Measurements from ENCODE around the gene PLD3. TPM values are rescaled to one million over a fixed set of nuclear protein-coding genes. Genes with fewer than 3 reads are reported as not detected.

Gene PLD3
- total and polyA plus RNA-seq, 2 experiments from 2014 or later, result 181 to 490 TPM

DNA sequence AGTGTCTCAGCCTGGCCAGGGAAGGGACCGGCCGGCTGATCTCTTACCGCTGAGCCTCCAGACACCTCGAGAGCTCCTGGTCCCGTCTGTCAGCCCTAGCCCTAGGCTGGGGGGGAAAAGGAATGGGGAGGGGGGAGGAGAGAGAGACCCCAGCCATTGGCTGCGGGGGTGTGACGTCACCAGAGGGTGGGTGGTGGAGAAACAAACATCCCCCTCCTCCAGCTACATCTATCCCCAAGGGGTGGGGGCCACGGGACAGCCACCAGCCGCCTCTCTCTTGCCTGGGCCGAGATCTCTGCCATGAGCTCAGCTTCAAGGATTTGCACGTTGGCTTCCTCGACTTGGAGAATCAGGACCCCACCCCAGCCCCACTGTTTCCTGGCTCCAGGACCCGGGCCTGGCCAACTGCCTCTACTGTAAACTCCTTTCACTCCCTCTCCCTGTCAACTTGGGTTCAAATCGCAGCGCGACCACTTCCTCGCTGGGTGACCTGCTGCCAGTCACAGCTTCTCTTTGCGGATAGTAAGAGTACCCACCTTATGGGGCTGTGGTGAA is 64.9 kb downstream of the PLD3 start, which contains the start of gene PRX:
PRX (minus strand) TSS at position 88 of the 555 bp plus-strand sequence. CDS start 5,446 bp downstream, outside the sequence.
- no peak within 1 kb of the TSS; the same call in 1 of the 2 replicates for H3K27ac ChIP-seq (ENCODE audit: low read depth)
- H3K4me1 ChIP-seq (ENCODE audit: insufficient read depth), result peaks cover 25% of the 10 kb centered on the region
- Mint-ChIP-seq H3K4me3 (peak within 1 kb of the TSS; percentile 52), H3K27ac (peak within 1 kb of the TSS; percentile 84; the same call in 1 of the 2 replicates), H3K9me3 (no peaks in the 10 kb centered on the region), H3K4me1 (peaks cover 39% of the 10 kb centered on the region), H3K36me3 (ENCODE audit: low read depth) (no peaks in the 10 kb centered on the region), H3K27me3 (ENCODE audit: insufficient read depth, low read depth, poor library complexity) (peaks cover 6% of the 10 kb centered on the region)
- 0 out of 2 replicates have a peak, but pooled peaks cover 3% of the 10 kb centered on the region for H3F3A ChIP-seq (replicated peaks; ENCODE audit: low read depth)
- no peaks in the 10 kb centered on the region for H3K36me3 ChIP-seq (ENCODE audit: insufficient read depth)
- peak within 1 kb of the TSS; percentile 42 for H3K4me3 ChIP-seq
- no peaks in the 10 kb centered on the region for H4K20me1 ChIP-seq (replicated peaks; ENCODE audit: insufficient read depth)
- peak within 1 kb of the TSS; percentile 74 for H3K4me2 ChIP-seq
- H3K9me2 ChIP-seq (ENCODE audit: insufficient read depth), result no peaks in the 10 kb centered on the region
- no peaks in the 10 kb centered on the region for H3K79me2 ChIP-seq (replicated peaks; ENCODE audit: insufficient read depth)
- DNase-seq (ENCODE audit: low spot score), result peak; percentile 89
- no peaks in the 10 kb centered on the region for H3K27me3 ChIP-seq (ENCODE audit: insufficient read depth)
- peak; percentile 74 for ATAC-seq
- peak within 1 kb of the TSS; percentile 86 for H2AFZ ChIP-seq
- no peak for TF ChIP-seq EZH2phosphoT487 (IDR thresholded peaks at IDR 0.05; ENCODE audit: unreplicated experiment)
- TF ChIP-seq CREB1 (CRISPR knock-in tag; IDR thresholded peaks at IDR 0.05; ENCODE audit: low read depth), result peak; percentile 97
- peak; percentile 47; the same call in 1 of the 2 replicates for TF ChIP-seq POLR2AphosphoS5 (IDR thresholded peaks at IDR 0.05; ENCODE audit: low read depth)

GRCh38 chr19:40414542-40415535 is 66.3 kb downstream of the PLD3 start:
- H4K20me1 ChIP-seq (replicated peaks; ENCODE audit: insufficient read depth), result no peaks in the 10 kb centered on the region
- TF ChIP-seq POLR2AphosphoS5 (IDR thresholded peaks at IDR 0.05; ENCODE audit: low read depth) (no peak), NANOG (IDR thresholded peaks at IDR 0.05; ENCODE audit: borderline replicate concordance) (no peak), STAT1 (IDR thresholded peaks at IDR 0.05; ENCODE audit: unreplicated experiment) (no peak), EZH2 (IDR thresholded peaks at IDR 0.05; ENCODE audit: low read depth, unreplicated experiment) (no peak), CREB1 (CRISPR knock-in tag; IDR thresholded peaks at IDR 0.05; ENCODE audit: low read depth) (no peak), EZH2phosphoT487 (IDR thresholded peaks at IDR 0.05; ENCODE audit: unreplicated experiment) (no peak)
- TF ChIP-seq, protein P1, sequence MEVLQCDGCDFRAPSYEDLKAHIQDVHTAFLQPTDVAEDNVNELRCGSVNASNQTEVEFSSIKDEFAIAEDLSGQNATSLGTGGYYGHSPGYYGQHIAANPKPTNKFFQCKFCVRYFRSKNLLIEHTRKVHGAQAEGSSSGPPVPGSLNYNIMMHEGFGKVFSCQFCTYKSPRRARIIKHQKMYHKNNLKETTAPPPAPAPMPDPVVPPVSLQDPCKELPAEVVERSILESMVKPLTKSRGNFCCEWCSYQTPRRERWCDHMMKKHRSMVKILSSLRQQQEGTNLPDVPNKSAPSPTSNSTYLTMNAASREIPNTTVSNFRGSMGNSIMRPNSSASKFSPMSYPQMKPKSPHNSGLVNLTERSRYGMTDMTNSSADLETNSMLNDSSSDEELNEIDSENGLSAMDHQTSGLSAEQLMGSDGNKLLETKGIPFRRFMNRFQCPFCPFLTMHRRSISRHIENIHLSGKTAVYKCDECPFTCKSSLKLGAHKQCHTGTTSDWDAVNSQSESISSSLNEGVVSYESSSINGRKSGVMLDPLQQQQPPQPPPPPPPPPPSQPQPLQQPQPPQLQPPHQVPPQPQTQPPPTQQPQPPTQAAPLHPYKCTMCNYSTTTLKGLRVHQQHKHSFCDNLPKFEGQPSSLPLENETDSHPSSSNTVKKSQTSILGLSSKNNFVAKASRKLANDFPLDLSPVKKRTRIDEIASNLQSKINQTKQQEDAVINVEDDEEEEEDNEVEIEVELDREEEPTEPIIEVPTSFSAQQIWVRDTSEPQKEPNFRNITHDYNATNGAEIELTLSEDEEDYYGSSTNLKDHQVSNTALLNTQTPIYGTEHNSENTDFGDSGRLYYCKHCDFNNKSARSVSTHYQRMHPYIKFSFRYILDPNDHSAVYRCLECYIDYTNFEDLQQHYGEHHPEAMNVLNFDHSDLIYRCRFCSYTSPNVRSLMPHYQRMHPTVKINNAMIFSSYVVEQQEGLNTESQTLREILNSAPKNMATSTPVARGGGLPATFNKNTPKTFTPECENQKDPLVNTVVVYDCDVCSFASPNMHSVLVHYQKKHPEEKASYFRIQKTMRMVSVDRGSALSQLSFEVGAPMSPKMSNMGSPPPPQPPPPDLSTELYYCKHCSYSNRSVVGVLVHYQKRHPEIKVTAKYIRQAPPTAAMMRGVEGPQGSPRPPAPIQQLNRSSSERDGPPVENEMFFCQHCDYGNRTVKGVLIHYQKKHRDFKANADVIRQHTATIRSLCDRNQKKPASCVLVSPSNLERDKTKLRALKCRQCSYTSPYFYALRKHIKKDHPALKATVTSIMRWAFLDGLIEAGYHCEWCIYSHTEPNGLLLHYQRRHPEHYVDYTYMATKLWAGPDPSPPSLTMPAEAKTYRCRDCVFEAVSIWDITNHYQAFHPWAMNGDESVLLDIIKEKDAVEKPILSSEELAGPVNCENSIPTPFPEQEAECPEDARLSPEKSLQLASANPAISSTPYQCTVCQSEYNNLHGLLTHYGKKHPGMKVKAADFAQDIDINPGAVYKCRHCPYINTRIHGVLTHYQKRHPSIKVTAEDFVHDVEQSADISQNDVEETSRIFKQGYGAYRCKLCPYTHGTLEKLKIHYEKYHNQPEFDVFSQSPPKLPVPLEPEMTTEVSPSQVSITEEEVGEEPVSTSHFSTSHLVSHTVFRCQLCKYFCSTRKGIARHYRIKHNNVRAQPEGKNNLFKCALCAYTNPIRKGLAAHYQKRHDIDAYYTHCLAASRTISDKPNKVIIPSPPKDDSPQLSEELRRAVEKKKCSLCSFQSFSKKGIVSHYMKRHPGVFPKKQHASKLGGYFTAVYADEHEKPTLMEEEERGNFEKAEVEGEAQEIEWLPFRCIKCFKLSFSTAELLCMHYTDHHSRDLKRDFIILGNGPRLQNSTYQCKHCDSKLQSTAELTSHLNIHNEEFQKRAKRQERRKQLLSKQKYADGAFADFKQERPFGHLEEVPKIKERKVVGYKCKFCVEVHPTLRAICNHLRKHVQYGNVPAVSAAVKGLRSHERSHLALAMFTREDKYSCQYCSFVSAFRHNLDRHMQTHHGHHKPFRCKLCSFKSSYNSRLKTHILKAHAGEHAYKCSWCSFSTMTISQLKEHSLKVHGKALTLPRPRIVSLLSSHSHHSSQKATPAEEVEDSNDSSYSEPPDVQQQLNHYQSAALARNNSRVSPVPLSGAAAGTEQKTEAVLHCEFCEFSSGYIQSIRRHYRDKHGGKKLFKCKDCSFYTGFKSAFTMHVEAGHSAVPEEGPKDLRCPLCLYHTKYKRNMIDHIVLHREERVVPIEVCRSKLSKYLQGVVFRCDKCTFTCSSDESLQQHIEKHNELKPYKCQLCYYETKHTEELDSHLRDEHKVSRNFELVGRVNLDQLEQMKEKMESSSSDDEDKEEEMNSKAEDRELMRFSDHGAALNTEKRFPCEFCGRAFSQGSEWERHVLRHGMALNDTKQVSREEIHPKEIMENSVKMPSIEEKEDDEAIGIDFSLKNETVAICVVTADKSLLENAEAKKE (CRISPR knock-in tag; IDR thresholded peaks at IDR 0.05), result no peak
- TF ChIP-seq, protein P2, sequence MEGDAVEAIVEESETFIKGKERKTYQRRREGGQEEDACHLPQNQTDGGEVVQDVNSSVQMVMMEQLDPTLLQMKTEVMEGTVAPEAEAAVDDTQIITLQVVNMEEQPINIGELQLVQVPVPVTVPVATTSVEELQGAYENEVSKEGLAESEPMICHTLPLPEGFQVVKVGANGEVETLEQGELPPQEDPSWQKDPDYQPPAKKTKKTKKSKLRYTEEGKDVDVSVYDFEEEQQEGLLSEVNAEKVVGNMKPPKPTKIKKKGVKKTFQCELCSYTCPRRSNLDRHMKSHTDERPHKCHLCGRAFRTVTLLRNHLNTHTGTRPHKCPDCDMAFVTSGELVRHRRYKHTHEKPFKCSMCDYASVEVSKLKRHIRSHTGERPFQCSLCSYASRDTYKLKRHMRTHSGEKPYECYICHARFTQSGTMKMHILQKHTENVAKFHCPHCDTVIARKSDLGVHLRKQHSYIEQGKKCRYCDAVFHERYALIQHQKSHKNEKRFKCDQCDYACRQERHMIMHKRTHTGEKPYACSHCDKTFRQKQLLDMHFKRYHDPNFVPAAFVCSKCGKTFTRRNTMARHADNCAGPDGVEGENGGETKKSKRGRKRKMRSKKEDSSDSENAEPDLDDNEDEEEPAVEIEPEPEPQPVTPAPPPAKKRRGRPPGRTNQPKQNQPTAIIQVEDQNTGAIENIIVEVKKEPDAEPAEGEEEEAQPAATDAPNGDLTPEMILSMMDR (conservative IDR thresholded peaks at IDR 0.05; ENCODE audit: low read depth in 2 of 2), result no peak

More at GRCh38 chr19:40414542-40415535, 66.3 kb downstream of the PLD3 start:
- Mint-ChIP-seq H3K4me1 (peaks cover 34% of the 10 kb centered on the region), H3K4me3 (no peak overlapping the region), H3K27ac (no peak overlapping the region), H3K27me3 (ENCODE audit: insufficient read depth, low read depth, poor library complexity) (peaks cover 2% of the 10 kb centered on the region), H3K36me3 (ENCODE audit: low read depth) (peaks cover 2% of the 10 kb centered on the region; the same call in 1 of the 3 replicates), H3K9me3 (no peaks in the 10 kb centered on the region)
- Histone ChIP-seq H3K4me2 (no peak overlapping the region), H3K9me2 (ENCODE audit: insufficient read depth) (no peaks in the 10 kb centered on the region), H3K4me3 (no peak overlapping the region), H3F3A (replicated peaks; ENCODE audit: low read depth) (no peaks in the 10 kb centered on the region), H3K27me3 (ENCODE audit: insufficient read depth) (no peaks in the 10 kb centered on the region), H3K36me3 (ENCODE audit: insufficient read depth) (no peaks in the 10 kb centered on the region), H2AFZ (no peak overlapping the region), H3K4me1 (ENCODE audit: insufficient read depth) (peaks cover 21% of the 10 kb centered on the region), H3K79me2 (replicated peaks; ENCODE audit: insufficient read depth) (no peaks in the 10 kb centered on the region), H3K27ac (ENCODE audit: low read depth) (no peak overlapping the region)
- DNase-seq (ENCODE audit: low spot score), result no peak
- ATAC-seq, result no peak; the same call in 2 of the 3 replicates
